Umbilical cord (tissue), 2 donors: Measurements from ENCODE around the gene TPPP2. TPM values are rescaled to one million over a fixed set of nuclear protein-coding genes. Genes with fewer than 3 reads are reported as not detected.

Source experiments
- DNase-seq: peaks from one replicate; pipeline ENCODE4 v3.0.0-alpha.2; 2015; ENCODE audit warnings: low spot score
- total RNA-seq: library from RNA; depleted of rRNA; stranded (reverse); fragments of >200 nt; gene quantifications from one replicate; pipeline ENCODE4 v1.2.3, GENCODE V29; 2014; ENCODE audit warnings: low replicate concordance; ENCODE audit not compliant: insufficient read depth

The TPPP2 gene
- total RNA-seq, 1 donor from 2014 or later: not detected

DNA sequence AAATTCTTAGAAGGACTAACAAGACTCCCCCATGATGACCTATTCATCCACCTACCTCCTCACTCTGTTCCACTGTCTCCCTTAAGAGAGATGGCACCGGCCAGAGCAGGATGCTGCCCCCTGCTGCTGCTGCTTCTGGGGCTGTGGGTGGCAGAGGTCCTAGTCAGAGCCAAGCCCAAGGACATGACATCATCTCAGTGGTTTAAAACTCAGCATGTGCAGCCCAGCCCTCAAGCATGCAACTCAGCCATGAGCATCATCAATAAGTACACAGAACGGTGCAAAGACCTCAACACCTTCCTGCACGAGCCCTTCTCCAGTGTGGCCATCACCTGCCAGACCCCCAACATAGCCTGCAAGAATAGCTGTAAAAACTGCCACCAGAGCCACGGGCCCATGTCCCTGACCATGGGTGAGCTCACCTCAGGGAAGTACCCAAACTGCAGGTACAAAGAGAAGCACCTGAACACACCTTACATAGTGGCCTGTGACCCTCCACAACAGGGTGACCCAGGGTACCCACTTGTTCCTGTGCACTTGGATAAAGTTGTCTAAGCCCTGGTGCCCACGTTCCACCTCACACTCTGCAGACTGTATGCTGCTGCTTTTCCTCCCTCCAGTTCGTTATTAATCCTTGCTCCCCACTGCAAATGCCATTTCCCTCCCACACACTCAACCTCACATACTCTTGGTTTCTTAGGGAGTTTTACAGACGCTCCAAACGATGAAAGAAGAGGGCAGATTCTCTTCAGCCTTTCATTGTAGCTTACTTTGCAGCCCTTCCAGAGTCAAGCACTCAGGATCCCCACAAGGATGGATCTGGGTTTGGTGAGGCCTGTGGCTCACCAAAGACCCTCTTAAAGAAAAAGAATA lies 28.0 kb downstream of the TPPP2 start, which contains the start of gene RNASE8:
Gene RNASE8, plus strand, starts transcription at position 20 of the 873 bp plus-strand sequence. Its CDS starts 71 bp downstream, at position 91.
- no peak for DNase-seq

- no peak for DNase-seq
Measured at GRCh38 chr14:21058903-21059302, 28.9 kb downstream of the TPPP2 start.

DNA sequence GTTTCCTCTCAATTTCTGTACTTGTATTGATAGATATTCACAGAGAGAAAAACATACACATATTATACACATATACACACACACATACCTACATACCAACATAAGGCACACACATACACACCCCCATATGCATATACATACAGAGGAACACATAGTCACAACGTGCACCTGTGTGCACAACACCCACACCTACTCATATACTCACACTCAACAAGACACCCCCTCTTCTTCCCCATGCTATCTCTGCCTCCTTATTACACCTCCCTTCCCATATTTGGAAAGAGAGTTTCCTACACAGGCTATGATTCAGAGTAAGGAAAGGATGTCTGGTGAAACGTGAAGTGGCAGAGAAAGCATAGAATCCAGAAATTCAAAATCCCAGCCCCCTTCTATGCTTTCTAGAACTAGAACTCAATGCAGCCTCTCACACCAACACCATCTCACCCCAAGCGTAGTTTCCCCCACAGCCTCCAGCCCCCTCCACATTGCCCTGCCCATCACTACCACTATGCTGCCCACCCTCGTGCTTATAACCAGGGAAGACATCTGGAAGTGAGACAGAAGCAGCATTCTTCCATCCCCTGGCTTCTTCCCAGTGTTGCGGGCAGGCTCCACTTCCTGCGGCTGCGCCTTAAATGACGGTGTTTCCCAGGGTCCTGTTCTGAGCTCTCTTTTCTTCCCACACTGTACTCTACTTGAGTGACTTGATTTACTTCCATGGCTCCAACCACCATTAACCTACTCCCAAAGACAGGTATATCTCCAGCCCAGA lies 30.0 kb downstream of the TPPP2 start:
- DNase-seq: no peak

GRCh38 chr14:21060614-21061346 lies 30.8 kb downstream of the TPPP2 start:
- DNase-seq: no peak

GRCh38 chr14:21061347-21061668 lies 31.3 kb downstream of the TPPP2 start:
- DNase-seq: no peak

DNA sequence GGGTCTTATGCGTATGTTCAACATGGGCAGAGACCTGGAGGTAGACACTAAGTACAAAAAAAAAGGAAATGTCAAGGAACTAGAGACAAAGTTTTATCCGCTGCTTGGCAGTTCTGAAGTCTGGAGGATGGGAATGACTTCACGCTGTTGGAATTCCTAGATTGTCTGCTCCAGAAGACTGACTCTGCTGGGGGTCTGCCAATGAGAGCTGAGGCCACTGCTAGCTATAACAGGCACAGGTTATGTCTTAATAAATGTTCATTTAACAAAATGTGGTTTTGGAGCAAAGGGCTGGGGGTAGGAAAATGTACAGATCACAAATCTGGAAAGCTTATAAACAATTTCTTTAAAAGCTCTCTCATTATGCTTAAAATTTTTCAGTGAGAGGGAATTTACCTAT lies 33.5 kb downstream of the TPPP2 start:
- peak; percentile 56 for DNase-seq

DNA sequence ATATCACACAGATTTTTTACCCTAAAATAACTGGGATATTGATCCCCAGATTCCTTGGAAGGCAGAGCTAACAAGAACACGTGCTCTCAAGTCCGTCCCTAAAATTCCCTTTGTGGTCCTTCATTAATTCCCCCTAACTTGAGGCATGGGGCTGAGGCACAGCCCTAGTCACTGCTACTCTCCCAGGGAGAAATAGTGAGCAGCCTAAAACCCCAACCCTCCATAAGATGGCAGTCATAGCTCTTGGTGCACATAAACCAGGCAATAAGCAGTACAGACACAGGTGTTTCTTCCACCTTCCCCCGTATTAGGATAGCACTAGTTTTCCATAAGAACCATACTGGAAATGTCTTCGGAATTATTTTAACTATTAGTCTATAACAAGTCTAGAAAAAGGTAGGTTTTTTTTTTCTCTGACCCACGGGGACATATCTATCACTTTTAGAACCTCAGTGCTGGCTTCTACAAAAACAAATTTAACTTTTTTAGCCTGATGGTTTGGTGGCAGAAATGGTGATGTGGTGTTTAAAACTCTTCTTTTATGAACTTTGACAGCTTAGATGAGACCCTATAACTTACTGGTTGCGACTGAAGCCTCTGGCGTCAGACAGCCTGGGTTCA lies 37.0 kb downstream of the TPPP2 start:
- no peak for DNase-seq

GRCh38 chr14:21068521-21069387 lies 38.7 kb downstream of the TPPP2 start:
- peak; percentile 78 for DNase-seq

DNA sequence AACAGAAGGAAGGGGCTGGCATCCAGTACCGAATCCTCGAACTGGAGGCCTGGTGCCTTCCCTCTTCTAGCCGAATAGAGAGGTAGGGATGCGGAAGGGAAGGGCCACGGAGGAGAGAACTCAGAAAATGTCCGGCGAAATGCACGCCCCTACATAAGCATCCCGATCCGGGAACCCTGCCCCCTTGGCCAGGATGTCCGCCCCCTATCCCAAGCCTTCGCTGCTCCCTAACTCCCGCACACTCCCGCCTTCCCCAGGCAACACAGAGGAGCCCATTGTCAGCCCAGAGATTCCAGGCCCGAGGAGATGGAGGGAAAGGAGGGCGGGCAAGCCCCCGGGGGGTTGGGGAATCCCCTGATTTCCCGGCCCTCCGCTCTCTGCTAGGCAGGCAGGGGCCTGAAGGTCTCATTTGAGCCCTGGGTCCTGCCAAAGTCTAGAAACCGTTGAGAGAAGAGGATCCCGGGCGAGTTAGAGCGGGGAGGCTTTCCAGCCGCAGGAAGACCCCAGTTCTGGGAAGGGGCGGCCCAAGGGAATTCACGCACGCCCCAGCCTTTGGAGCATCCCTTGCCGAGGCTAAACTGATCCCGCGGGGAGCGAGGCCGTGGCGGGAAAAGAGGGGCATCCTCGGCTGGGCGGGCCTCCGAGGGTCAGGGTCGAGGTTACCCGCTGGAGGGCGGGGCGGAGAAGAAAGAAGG lies 39.5 kb downstream of the TPPP2 start:
- peak; percentile 69 for DNase-seq

DNA sequence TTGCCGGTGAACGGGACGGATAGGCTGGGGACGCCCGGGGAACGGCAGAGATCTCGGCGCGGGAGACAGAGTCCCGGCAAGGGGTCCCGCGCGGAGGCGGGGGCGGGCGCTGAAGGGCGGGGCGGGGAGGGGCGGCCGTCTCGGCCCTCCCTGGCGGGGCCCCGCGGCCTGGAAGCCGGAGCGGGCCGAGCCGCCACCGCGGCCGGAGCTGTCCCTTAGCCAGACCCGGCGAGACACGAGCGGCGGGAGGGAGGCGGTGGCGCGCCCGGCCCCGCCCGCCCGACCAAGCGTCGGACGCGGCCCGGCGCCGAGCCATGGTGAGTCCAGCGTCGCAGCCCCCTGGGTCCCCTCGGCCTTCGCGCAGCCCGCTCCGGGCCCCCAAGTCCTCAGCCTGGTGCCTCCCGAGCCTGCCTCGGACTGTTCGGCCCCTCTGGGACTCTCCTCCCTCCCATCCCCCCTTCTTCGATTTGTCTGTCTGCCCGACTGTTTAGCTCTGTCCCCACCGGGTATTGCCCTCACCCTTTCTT lies 40.1 kb downstream of the TPPP2 start, which contains the start of gene ARHGEF40:
Gene ARHGEF40, plus strand, starts transcription at position 222 of the 527 bp plus-strand sequence. Its CDS starts 93 bp downstream, at position 315.
- peak; percentile 75 for DNase-seq

GRCh38 chr14:21070610-21071224 lies 40.7 kb downstream of the TPPP2 start:
- peak; percentile 74 for DNase-seq

DNA sequence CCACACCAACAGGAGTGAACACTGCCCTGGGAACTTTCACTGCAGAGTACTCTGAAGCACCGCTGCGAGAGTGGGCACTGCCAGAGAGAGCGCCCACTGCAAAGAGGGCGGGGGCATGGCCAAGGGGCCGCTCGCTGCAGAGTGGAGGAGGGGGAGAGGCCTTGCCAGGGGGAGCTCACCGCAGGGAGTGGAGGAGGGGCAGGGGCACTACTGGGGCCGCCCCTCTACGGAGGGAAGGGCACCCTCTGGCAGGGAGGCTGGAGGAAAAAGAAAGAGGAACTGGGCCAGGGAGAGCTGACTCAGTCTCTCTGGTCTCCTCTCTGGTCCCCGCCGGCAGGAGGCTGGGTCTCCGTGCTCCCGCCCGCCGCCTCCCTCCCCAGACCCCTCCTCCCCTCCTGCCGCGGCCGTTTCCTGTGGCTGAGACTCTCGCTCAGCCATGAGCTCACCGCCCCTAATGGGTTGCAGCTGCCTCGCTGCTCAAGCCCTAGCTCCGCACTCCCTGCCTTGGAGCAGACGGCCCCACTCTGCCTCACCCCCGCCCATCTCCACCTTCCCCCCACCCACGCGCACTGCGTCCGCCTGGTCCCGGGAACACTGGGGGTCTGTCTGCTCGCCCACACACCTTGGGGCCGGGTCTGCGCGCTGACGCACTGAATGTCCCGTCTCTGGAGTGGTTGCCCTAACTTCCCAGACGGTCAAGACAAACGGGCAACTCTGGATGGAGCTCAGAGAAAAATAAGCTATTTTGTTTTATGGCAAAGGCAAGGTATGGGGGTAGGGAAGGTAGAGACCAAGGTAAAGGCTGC lies 41.4 kb downstream of the TPPP2 start:
- DNase-seq: peak; percentile 98

GRCh38 chr14:21072031-21072473 lies 42.0 kb downstream of the TPPP2 start:
- DNase-seq: peak; percentile 71

GRCh38 chr14:21072781-21073339 lies 42.8 kb downstream of the TPPP2 start:
- DNase-seq: no peak

- no peak for DNase-seq
Measured at GRCh38 chr14:21073921-21074320, 43.9 kb downstream of the TPPP2 start.

DNA sequence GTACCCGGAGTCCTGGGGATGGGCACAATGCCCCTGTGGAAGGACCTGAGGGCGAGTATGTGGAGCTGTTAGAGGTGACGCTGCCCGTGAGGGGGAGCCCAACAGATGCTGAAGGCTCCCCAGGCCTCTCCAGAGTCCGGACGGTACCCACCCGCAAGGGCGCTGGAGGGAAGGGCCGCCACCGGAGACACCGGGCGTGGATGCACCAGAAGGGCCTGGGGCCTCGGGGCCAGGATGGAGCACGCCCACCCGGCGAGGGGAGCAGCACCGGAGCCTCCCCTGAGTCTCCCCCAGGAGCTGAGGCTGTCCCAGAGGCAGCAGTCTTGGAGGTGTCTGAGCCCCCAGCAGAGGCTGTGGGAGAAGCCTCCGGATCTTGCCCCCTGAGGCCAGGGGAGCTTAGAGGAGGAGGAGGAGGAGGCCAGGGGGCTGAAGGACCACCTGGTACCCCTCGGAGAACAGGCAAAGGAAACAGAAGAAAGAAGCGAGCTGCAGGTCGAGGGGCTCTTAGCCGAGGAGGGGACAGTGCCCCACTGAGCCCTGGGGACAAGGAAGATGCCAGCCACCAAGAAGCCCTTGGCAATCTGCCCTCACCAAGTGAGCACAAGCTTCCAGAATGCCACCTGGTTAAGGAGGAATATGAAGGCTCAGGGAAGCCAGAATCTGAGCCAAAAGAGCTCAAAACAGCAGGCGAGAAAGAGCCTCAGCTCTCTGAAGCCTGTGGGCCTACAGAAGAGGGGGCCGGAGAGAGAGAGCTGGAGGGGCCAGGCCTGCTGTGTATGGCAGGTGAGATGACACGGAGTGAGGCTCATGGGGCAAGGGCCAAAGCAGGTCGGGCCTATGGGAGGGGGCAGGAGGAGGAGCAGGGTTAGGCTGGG lies 44.6 kb downstream of the TPPP2 start:
- DNase-seq: no peak
